Uterus (tissue), 4 donors: ENCODE results near the gene SMG5. TPM values are rescaled to one million over a fixed set of nuclear protein-coding genes. Genes with fewer than 3 reads are reported as not detected.

Experiments
- DNase-seq, 2 donors: peaks; one replicate each; pipeline ENCODE4 v3.0.0-alpha.2; 2019 to 2020
- H3K27ac ChIP-seq, 2 donors: fragments of 200-600 bp; sonication (generic); 1 replicate in 1 of 2; 2 replicates in 1 of 2; pipeline ENCODE4 v1.5.1; 2016 to 2018
- H3K27me3 ChIP-seq, 2 donors: fragments of 200-600 bp; sonication (generic); one replicate each; pipeline ENCODE4 v1.5.1; 2018 to 2019; ENCODE audit warnings: control low read depth in 1 of 2
- H3K36me3 ChIP-seq, 2 donors: fragments of 200-600 bp; sonication (generic); one replicate each; pipeline ENCODE4 v1.5.1; 2019; ENCODE audit warnings: control low read depth in 1 of 2
- H3K4me1 ChIP-seq, 2 donors: fragments of 200-600 bp; sonication (generic); one replicate each; pipeline ENCODE4 v1.5.1; 2018 to 2019; ENCODE audit warnings: control low read depth in 1 of 2
- H3K4me3 ChIP-seq, 2 donors: fragments of 200-600 bp; sonication (generic); 1 replicate in 1 of 2; 2 replicates in 1 of 2; pipeline ENCODE4 v1.5.1; 2018 to 2019; ENCODE audit warnings: mild to moderate bottlenecking in 1 of 2
- H3K9me3 ChIP-seq, 2 donors: fragments of 200-600 bp; sonication (generic); one replicate each; pipeline ENCODE4 v1.5.1; 2019; ENCODE audit warnings: control low read depth in 1 of 2
- POLR2A ChIP-seq, 2 donors: fragments of 450-650 bp; IDR thresholded peaks; one replicate each; pipeline ENCODE4 v1.6.1; 2016; ENCODE audit warnings: antibody characterized with exemption in 2 of 2, mild to moderate bottlenecking in 1 of 2, moderate library complexity in 1 of 2
- intact Hi-C: fragments of 100-400 bp; cut with DNase I; formaldehyde crosslinking; loops from one replicate; pipeline ENCODE4 v1.15.1; 2023; ENCODE audit warnings: low total_unique reads
- total RNA-seq, 4 donors: library from RNA; depleted of rRNA in 3 of 4; stranded (reverse); fragments of >200 nt in 3 of 4; gene quantifications; one replicate each; pipeline versions ENCODE4 v1.1.0 to v1.2.4, GENCODE V29; 2014 to 2023
- TF ChIP-seq, protein P1 (sequence below), 4 experiments: fragments of 200-600 bp in 2 of 4; fragments of 450-650 bp in 2 of 4; sonication (generic) in 2 of 4; IDR thresholded peaks; one replicate each; pipeline ENCODE4 v1.5.1; 2016 to 2019; ENCODE audit warnings: antibody characterized with exemption in 4 of 4, mild to moderate bottlenecking in 2 of 4, moderate library complexity in 1 of 4
- donor health status: DM: yes; HTN: yes; CAD: no.

Gene SMG5
- total RNA-seq, 4 donors from 2014 or later, result 8.8 to 68.8 (median 39.0) TPM

DNA sequence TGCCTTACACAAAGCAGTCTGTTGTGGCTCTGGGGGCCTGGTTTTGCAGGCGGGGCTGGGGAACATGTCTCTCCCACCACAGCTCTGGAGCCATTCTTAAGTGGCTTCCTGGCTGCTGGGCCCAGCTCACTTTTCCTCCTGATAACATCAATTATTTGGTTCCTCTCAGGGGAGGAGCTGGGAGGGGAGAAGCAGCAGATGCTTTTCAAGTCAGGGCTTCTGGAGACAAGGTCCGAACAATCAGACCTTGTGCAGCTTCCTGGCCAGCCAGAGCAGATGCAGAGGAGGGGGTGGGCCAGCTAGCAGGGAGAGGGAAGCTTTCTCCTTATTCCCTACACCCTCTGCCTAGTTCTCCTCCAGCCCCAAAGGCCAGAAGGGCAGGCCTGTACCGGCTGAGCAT lies 31.1 kb downstream of the SMG5 start:
- H3K36me3 ChIP-seq, result no peaks in the 10 kb centered on the region
- TF ChIP-seq, protein P1, sequence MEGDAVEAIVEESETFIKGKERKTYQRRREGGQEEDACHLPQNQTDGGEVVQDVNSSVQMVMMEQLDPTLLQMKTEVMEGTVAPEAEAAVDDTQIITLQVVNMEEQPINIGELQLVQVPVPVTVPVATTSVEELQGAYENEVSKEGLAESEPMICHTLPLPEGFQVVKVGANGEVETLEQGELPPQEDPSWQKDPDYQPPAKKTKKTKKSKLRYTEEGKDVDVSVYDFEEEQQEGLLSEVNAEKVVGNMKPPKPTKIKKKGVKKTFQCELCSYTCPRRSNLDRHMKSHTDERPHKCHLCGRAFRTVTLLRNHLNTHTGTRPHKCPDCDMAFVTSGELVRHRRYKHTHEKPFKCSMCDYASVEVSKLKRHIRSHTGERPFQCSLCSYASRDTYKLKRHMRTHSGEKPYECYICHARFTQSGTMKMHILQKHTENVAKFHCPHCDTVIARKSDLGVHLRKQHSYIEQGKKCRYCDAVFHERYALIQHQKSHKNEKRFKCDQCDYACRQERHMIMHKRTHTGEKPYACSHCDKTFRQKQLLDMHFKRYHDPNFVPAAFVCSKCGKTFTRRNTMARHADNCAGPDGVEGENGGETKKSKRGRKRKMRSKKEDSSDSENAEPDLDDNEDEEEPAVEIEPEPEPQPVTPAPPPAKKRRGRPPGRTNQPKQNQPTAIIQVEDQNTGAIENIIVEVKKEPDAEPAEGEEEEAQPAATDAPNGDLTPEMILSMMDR (IDR thresholded peaks at IDR 0.05), result no peak
- TF ChIP-seq POLR2A (IDR thresholded peaks at IDR 0.05), result no peak
- H3K4me3 ChIP-seq, result no peak overlapping the region
- H3K27me3 ChIP-seq, result no peaks in the 10 kb centered on the region
- H3K27ac ChIP-seq, result no peak overlapping the region
- H3K9me3 ChIP-seq, result no peaks in the 10 kb centered on the region
- H3K4me1 ChIP-seq, result no peaks in the 10 kb centered on the region
- no peak for DNase-seq
- intact Hi-C loops, result no loop called here

DNA sequence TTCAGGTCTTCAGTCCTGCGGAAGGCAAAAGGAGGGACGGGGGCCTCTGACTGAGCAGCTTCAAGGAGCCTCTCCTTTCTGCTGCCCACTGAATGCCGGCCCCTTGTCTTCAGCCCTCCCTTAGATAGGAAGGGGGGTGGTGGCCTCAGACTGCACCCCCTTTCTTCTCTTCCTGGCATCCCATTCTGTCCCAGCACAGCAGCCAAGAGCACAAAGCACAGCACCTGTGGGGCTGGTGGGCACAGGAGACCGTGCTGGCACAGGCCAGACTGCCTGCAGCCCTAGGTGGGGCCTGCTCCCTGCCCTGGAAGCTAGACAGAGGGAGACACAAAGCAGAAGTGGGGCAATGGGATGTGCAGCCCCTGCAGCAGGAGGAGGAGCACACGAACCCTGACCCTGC lies 33.0 kb downstream of the SMG5 start:
- no peak overlapping the region for H3K27ac ChIP-seq
- no peak for DNase-seq
- intact Hi-C loops, result no loop called here
- H3K4me1 ChIP-seq, result peaks cover 0 to 5% of the 10 kb centered on the region in 2 donors
- H3K27me3 ChIP-seq, result peaks cover 0 to 3% of the 10 kb centered on the region in 2 donors
- no peak overlapping the region for H3K4me3 ChIP-seq
- H3K36me3 ChIP-seq, result no peaks in the 10 kb centered on the region
- TF ChIP-seq, protein P1 (IDR thresholded peaks at IDR 0.05), result no peak
- no peak for TF ChIP-seq POLR2A (IDR thresholded peaks at IDR 0.05)
- no peaks in the 10 kb centered on the region for H3K9me3 ChIP-seq

DNA sequence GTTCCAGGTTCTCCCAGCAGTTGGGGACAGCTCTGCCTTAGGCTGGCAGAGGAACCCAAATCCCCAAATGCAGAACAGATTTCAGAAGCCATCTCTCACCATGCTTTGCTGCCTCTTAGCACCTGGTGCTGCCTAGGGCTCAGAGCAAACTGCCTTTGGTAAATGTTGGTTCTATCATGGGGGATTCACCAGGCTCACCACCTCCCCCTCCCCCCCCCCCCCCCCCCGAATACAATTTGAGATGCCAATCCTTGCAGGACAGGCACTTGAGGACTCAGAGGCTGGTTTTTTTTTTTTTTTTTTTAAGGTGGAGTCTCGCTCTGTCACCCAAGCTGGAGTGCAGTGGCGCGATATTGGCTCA lies 34.3 kb downstream of the SMG5 start:
- Histone ChIP-seq H3K27me3 (peaks cover 0 to 3% of the 10 kb centered on the region in 2 donors), H3K4me1 (peaks cover 0 to 5% of the 10 kb centered on the region in 2 donors), H3K9me3 (no peaks in the 10 kb centered on the region), H3K27ac (no peak overlapping the region), H3K36me3 (no peaks in the 10 kb centered on the region), H3K4me3 (no peak overlapping the region)
- no peak for DNase-seq
- TF ChIP-seq POLR2A (IDR thresholded peaks at IDR 0.05), result no peak
- TF ChIP-seq, protein P1 (IDR thresholded peaks at IDR 0.05), result no peak
- intact Hi-C loops, result no loop called here

DNA sequence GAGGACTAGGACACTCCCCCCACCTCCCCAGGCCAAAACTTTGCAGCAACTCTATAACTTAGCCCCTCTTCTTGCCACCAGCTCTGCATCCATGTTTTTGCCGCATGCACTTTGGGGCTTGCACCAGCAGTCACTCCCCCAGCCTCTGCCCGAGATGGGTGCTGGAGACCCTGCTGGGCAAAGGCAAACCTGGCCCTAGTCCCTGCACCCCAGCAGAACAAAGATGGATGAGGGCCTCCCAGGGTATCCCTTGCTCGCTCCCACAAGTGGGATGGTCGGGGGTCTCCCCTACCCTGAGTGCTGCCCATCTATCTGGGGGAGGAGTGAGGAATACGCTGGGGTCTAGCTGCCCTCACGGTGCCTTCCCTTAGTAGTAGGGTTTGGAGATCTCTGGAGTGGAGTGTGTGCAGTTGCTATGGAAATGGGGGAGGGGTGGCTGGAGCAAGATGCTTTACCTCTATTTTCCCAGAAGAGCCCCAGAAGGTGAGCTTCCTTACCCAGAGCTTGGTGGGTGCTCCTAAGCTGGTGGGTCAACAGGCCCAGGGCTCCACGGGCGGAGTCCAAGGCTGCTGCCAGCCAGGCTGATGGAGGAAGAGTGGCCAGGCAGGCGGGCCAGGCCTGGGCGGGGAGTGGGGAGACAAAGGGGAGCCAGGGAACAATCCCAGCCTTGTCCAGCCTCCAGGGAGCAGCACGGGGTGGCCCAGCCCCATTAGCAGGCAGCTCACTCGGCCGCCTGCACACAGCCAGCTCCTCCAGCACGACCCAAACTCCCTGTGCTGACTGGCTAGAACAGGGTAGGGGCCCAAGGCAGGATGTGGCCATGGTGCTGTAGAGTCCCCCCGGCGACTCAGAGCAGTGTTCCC lies 34.9 kb downstream of the SMG5 start, which contains the start of gene PAQR6:
PAQR6 (minus strand) TSS at position 597 of the 863 bp plus-strand sequence. CDS start 1,325 bp downstream, outside the sequence.
- H3K9me3 ChIP-seq, result no peaks in the 10 kb centered on the region
- no peaks in the 10 kb centered on the region for H3K36me3 ChIP-seq
- no peak for DNase-seq
- H3K27ac ChIP-seq, result no peak within 1 kb of the TSS
- intact Hi-C loops, result no loop called here
- peaks cover 0 to 3% of the 10 kb centered on the region in 2 donors for H3K27me3 ChIP-seq
- TF ChIP-seq, protein P1 (IDR thresholded peaks at IDR 0.05), result no peak
- TF ChIP-seq POLR2A (IDR thresholded peaks at IDR 0.05), result no peak
- peaks cover 0 to 5% of the 10 kb centered on the region in 2 donors for H3K4me1 ChIP-seq
- no peak within 1 kb of the TSS for H3K4me3 ChIP-seq

DNA sequence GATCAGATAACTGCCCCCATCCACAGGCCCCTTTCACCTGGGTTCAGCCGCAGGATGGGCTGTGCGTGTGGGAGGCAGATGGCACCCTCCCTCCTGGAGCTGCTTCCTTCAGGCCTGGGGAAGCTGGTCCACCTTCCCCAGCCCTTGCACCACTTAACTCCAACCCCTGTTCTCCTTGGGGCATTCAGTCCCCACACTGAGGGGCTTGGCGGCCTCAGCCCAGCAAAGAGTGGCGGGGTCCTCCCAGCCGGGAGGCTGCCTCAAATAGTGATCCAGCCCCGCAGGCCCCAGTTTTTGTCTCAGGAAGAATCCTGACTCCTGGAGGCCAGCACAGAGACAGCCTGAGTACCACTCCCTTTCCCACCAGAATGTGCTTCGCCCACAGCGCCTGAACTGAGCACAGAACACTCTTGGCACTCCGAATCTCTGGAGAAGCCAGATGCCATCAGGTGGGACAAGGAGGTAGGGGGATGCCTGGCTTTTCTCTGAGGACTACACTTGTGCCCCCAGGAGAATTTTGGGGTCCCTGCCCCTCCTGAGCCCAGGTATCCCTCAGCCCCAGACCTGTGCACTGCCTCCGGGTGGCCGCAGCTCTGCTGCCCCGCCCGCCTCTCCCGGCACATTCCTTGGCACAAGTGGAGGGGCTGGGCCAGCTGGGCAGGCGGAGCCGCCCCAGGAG lies 35.7 kb downstream of the SMG5 start:
- H3K9me3 ChIP-seq, result no peaks in the 10 kb centered on the region
- H3K27me3 ChIP-seq, result peaks cover 0 to 3% of the 10 kb centered on the region in 2 donors
- H3K27ac ChIP-seq, result no peak overlapping the region
- H3K4me3 ChIP-seq, result no peak overlapping the region
- no peaks in the 10 kb centered on the region for H3K36me3 ChIP-seq
- intact Hi-C loops, result no loop called here
- H3K4me1 ChIP-seq, result peaks cover 0 to 5% of the 10 kb centered on the region in 2 donors
- TF ChIP-seq, protein P1 (IDR thresholded peaks at IDR 0.05), result no peak
- TF ChIP-seq POLR2A (IDR thresholded peaks at IDR 0.05), result no peak
- DNase-seq, result peak in 1 of 2 donors; percentile 42
